Measurements from ENCODE around the gene DCAF8.

- TF ChIP-seq CTCF (IDR thresholded peaks at IDR 0.05; ENCODE audit: low read depth, low read length): no peak
- no peak for TF ChIP-seq EZH2phosphoT487 (IDR thresholded peaks at IDR 0.05; ENCODE audit: low read depth)
These were observed 51.1 kb downstream of the DCAF8 start for GRCh38 chr1:160211046-160211790.
